H9 (cell line): ENCODE measurements around the gene ACVR1. TPM values are rescaled to one million over a fixed set of nuclear protein-coding genes. Genes with fewer than 3 reads are reported as not detected.

Experiments
- DNase-seq: peaks from one replicate; pipeline ENCODE4 v3.0.0-alpha.2; 2017
- H2AFZ ChIP-seq: one replicate; pipeline ENCODE4 v1.6.1; 2013; ENCODE audit warnings: mild to moderate bottlenecking, low read length, control low read depth, moderate library complexity
- H2AK5ac ChIP-seq: 2 replicates; pipeline ENCODE4 v1.6.1; 2013; ENCODE audit warnings: low read length, control low read depth, mixed read lengths; ENCODE audit not compliant: insufficient read length
- H2BK120ac ChIP-seq: one replicate; pipeline ENCODE4 v1.6.1; 2013; ENCODE audit warnings: low read depth, mild to moderate bottlenecking, low read length, control low read depth, inconsistent platforms; ENCODE audit not compliant: poor library complexity, severe bottlenecking
- H2BK12ac ChIP-seq: 2 replicates; pipeline ENCODE4 v1.6.1; 2013; ENCODE audit warnings: low read length, control low read depth, mixed read lengths, low read depth; ENCODE audit not compliant: insufficient read length
- H2BK15ac ChIP-seq: 2 replicates; pipeline ENCODE4 v1.6.1; 2013; ENCODE audit warnings: low read depth, low read length, control low read depth
- H2BK20ac ChIP-seq: one replicate; pipeline ENCODE4 v1.6.1; 2013; ENCODE audit warnings: low read depth, mild to moderate bottlenecking, low read length, control low read depth, inconsistent platforms; ENCODE audit not compliant: poor library complexity, severe bottlenecking
- H2BK5ac ChIP-seq: 2 replicates; pipeline ENCODE4 v1.6.1; 2013; ENCODE audit warnings: low read length, control low read depth, mixed read lengths; ENCODE audit not compliant: insufficient read length
- H3K14ac ChIP-seq: 2 replicates; pipeline ENCODE4 v1.6.1; 2013; ENCODE audit warnings: low read length, control low read depth; ENCODE audit not compliant: insufficient read depth
- H3K18ac ChIP-seq: 2 replicates; pipeline ENCODE4 v1.6.1; 2013; ENCODE audit warnings: low read depth, mild to moderate bottlenecking, mixed read lengths, low read length, control low read depth; ENCODE audit not compliant: insufficient read length
- H3K23ac ChIP-seq: 2 replicates; pipeline ENCODE4 v1.6.1; 2013; ENCODE audit warnings: low read length, control low read depth, mixed read lengths, low read depth; ENCODE audit not compliant: insufficient read length
- H3K23me2 ChIP-seq: 2 replicates; pipeline ENCODE4 v1.6.1; 2013; ENCODE audit warnings: low read depth, mild to moderate bottlenecking, mixed read lengths, low read length, control low read depth; ENCODE audit not compliant: insufficient read length, poor library complexity, severe bottlenecking
- H3K27ac ChIP-seq: 2 replicates; pipeline ENCODE4 v1.5.1; 2013; ENCODE audit warnings: low read length, control low read depth, mixed read lengths, low read depth; ENCODE audit not compliant: insufficient read length
- H3K27me3 ChIP-seq: 2 replicates; pipeline ENCODE4 v1.6.1; 2013; ENCODE audit warnings: low read length, control low read depth, inconsistent platforms; ENCODE audit not compliant: insufficient read depth
- H3K4ac ChIP-seq: 2 replicates; pipeline ENCODE4 v1.6.1; 2013; ENCODE audit warnings: low read depth, mild to moderate bottlenecking, control low read depth, inconsistent platforms, low read length, moderate library complexity
- H3K4me1 ChIP-seq: 2 replicates; pipeline ENCODE4 v1.6.1; 2013; ENCODE audit warnings: low read length, control low read depth, inconsistent platforms; ENCODE audit not compliant: insufficient read depth
- H3K4me2 ChIP-seq: 2 replicates; pipeline ENCODE4 v1.6.1; 2013; ENCODE audit warnings: low read length, control low read depth, mixed read lengths; ENCODE audit not compliant: insufficient read length, insufficient read depth
- H3K56ac ChIP-seq: 2 replicates; pipeline ENCODE4 v1.6.1; 2013; ENCODE audit warnings: low read depth, mild to moderate bottlenecking, mixed read lengths, low read length, control low read depth; ENCODE audit not compliant: insufficient read length
- H3K79me1 ChIP-seq: 2 replicates; pipeline ENCODE4 v1.6.1; 2013; ENCODE audit warnings: low read depth, mild to moderate bottlenecking, moderate library complexity, low read length, control low read depth, inconsistent platforms; ENCODE audit not compliant: insufficient read depth, poor library complexity, severe bottlenecking
- H3K79me2 ChIP-seq: 2 replicates; pipeline ENCODE4 v1.6.1; 2013; ENCODE audit warnings: low read length, control low read depth, inconsistent platforms; ENCODE audit not compliant: insufficient read depth
- H3K9ac ChIP-seq: 2 replicates; pipeline ENCODE4 v1.6.1; 2013; ENCODE audit warnings: low read length, control low read depth, mixed read lengths; ENCODE audit not compliant: insufficient read length; ENCODE audit errors: extremely low read depth
- H3K9me3 ChIP-seq: one replicate; pipeline ENCODE4 v1.6.1; 2013; ENCODE audit warnings: low read depth, low read length, inconsistent platforms; ENCODE audit not compliant: control insufficient read depth
- H3T11ph ChIP-seq: one replicate; pipeline ENCODE4 v1.6.1; 2013; ENCODE audit warnings: mild to moderate bottlenecking, low read length, control low read depth, inconsistent platforms
- H4K20me1 ChIP-seq: one replicate; pipeline ENCODE4 v1.6.1; 2013; ENCODE audit not compliant: control insufficient read depth, insufficient read length, insufficient read depth
- H4K5ac ChIP-seq: 2 replicates; pipeline ENCODE4 v1.6.1; 2013; ENCODE audit warnings: low read depth, mild to moderate bottlenecking, mixed read lengths, low read length, control low read depth; ENCODE audit not compliant: insufficient read length
- H4K8ac ChIP-seq: replicated peaks from 2 replicates; pipeline ENCODE4 v1.6.1; 2013; ENCODE audit warnings: low read length, control low read depth, mixed read lengths, low read depth; ENCODE audit not compliant: insufficient read length
- H4K91ac ChIP-seq: 2 replicates; pipeline ENCODE4 v1.6.1; 2013; ENCODE audit warnings: low read depth, mild to moderate bottlenecking, moderate library complexity, mixed read lengths, low read length, control low read depth; ENCODE audit not compliant: insufficient read length
- H3K27ac Mint-ChIP-seq, 3 experiments: 2 replicates in 2 of 3; 3 replicates in 1 of 3; pipeline ENCODE4 v1.8.0; 2020 to 2021; ENCODE audit warnings: mixed read lengths in 3 of 3, mild to moderate bottlenecking in 1 of 3, moderate library complexity in 1 of 3
- H3K27me3 Mint-ChIP-seq: 2 replicates; pipeline ENCODE4 v1.8.0; 2021; ENCODE audit warnings: low read depth, mild to moderate bottlenecking, moderate library complexity, mixed read lengths
- H3K36me3 Mint-ChIP-seq, 3 experiments: 2 replicates in 2 of 3; 3 replicates in 1 of 3; pipeline ENCODE4 v1.8.0; 2020 to 2021; ENCODE audit warnings: low read depth in 3 of 3, mixed read lengths in 3 of 3; ENCODE audit not compliant: insufficient read depth in 1 of 3
- H3K4me1 Mint-ChIP-seq, 2 experiments: 2 replicates each; pipeline ENCODE4 v1.8.0; 2020; ENCODE audit warnings: mixed read lengths in 2 of 2
- H3K4me3 Mint-ChIP-seq, 2 experiments: 2 replicates in 1 of 2; 3 replicates in 1 of 2; pipeline ENCODE4 v1.8.0; 2020 to 2021; ENCODE audit warnings: mild to moderate bottlenecking in 2 of 2, mixed read lengths in 2 of 2, moderate library complexity in 1 of 2
- H3K9me3 Mint-ChIP-seq, 2 experiments: 2 replicates in 1 of 2; 3 replicates in 1 of 2; pipeline ENCODE4 v1.8.0; 2020; ENCODE audit warnings: mild to moderate bottlenecking in 2 of 2, mixed read lengths in 2 of 2, moderate library complexity in 1 of 2
- WGBS: extraction: QIAGEN DNeasy Blood & Tissue Kit; methylation state at CpG from one replicate; pipeline ENCODE4 v1.1.7; 2013; ENCODE audit warnings: missing lambda C conversion rate, low lambda C conversion rate, mixed read lengths; ENCODE audit not compliant: insufficient read length; ENCODE audit errors: extremely low coverage; 5-methylcytosine and 5-hydroxymethylcytosine counted together
- total RNA-seq: library from RNA; stranded (reverse); gene quantifications from 2 replicates; pipeline ENCODE4 v1.2.1, GENCODE V29; 2021
- TF ChIP-seq, protein P1 (sequence below): fragments of 200-600 bp; sonication (generic); conservative IDR thresholded peaks from 3 replicates; pipeline ENCODE4 v1.8.0; 2021; ENCODE audit warnings: antibody characterized with exemption, mild to moderate bottlenecking

The ACVR1 gene
- total RNA-seq, 1 experiment from 2014 or later: 21.2 TPM

DNA sequence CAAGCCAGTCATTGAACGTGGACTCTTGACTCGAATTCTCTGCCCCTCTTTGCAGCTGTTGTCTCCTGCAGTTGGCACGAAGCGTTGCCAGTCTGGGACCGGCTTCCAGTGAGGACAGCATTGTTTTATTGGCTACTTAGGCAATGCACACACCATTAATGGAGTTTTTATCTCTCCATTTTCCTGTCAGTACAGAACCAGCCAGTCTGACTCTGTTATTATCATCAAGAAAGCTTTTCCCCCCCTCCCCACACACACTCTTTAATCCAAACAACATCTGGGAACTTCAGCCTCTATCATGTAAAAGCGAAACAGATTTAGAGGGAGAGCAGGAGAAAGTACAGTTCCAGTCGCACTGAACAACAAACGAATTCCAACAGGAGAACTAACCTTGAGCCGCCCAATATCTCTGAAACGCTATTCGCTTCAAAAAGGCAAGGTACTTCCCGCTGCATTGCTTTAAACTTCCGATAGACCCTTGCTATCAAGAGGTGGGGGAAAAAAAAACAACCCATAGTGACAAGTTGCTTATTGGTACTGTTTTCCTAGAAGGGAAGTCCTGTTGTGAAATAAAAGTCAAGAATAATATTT, 38.2 kb downstream of the ACVR1 start:
- Mint-ChIP-seq H3K36me3 (no peaks in the 10 kb centered on the region), H3K9me3 (no peaks in the 10 kb centered on the region), H3K4me3 (no peak overlapping the region), H3K27me3 (no peaks in the 10 kb centered on the region), H3K4me1 (peaks cover 60 to 65% of the 10 kb centered on the region in 2 experiments), H3K27ac (no peak overlapping the region; a peak in 3 of 7 replicates)
- H4K5ac ChIP-seq: no peak overlapping the region
- no peaks in the 10 kb centered on the region; the same call in 1 of the 2 replicates for H3K79me2 ChIP-seq
- no peak overlapping the region for H3K9ac ChIP-seq
- H2BK12ac ChIP-seq: no peak overlapping the region
- H3K23ac ChIP-seq: no peak overlapping the region
- H3K14ac ChIP-seq: no peak overlapping the region
- H3K4me2 ChIP-seq: no peak overlapping the region
- H4K20me1 ChIP-seq: no peaks in the 10 kb centered on the region
- no peak overlapping the region for H2BK20ac ChIP-seq
- no peak overlapping the region for H2BK5ac ChIP-seq
- TF ChIP-seq, protein P1, sequence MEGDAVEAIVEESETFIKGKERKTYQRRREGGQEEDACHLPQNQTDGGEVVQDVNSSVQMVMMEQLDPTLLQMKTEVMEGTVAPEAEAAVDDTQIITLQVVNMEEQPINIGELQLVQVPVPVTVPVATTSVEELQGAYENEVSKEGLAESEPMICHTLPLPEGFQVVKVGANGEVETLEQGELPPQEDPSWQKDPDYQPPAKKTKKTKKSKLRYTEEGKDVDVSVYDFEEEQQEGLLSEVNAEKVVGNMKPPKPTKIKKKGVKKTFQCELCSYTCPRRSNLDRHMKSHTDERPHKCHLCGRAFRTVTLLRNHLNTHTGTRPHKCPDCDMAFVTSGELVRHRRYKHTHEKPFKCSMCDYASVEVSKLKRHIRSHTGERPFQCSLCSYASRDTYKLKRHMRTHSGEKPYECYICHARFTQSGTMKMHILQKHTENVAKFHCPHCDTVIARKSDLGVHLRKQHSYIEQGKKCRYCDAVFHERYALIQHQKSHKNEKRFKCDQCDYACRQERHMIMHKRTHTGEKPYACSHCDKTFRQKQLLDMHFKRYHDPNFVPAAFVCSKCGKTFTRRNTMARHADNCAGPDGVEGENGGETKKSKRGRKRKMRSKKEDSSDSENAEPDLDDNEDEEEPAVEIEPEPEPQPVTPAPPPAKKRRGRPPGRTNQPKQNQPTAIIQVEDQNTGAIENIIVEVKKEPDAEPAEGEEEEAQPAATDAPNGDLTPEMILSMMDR: no peak
- H4K8ac ChIP-seq: no peak overlapping the region
- H3K4me1 ChIP-seq: peaks cover 34% of the 10 kb centered on the region
- H4K91ac ChIP-seq: no peak overlapping the region
- no peaks in the 10 kb centered on the region for H3K79me1 ChIP-seq
- no peak overlapping the region for H2AFZ ChIP-seq
- no CpG with 5 or more reads among the region's 13 CpGs for WGBS
- H3K4ac ChIP-seq: no peak overlapping the region
- no peaks in the 10 kb centered on the region for H3K23me2 ChIP-seq
- no peak overlapping the region for H2BK15ac ChIP-seq
- no peak overlapping the region for H2BK120ac ChIP-seq
- DNase-seq: no peak
- H3T11ph ChIP-seq: no peak overlapping the region
- H3K27me3 ChIP-seq: no peaks in the 10 kb centered on the region
- H3K9me3 ChIP-seq: no peaks in the 10 kb centered on the region
- no peak overlapping the region for H3K18ac ChIP-seq
- H2AK5ac ChIP-seq: no peak overlapping the region
- H3K27ac ChIP-seq: no peak overlapping the region
- H3K56ac ChIP-seq: no peak overlapping the region
